GM12864 (cell line): ENCODE data around the gene SFXN2.
"Not testable (repeated sequence)": the region's sequence is repeated elsewhere in the genome, so short reads cannot be mapped to it uniquely, and the experiment has no call there.

ENCODE experiments used
- DNase-seq: peaks from one replicate; pipeline ENCODE4 v3.0.0-alpha.2; 2011; ENCODE audit warnings: low read depth
- H3K4me3 ChIP-seq: 2 replicates; pipeline ENCODE4 v1.5.1; 2011; ENCODE audit warnings: mild to moderate bottlenecking, low read depth, low read length, control low read depth
- CTCF ChIP-seq: IDR thresholded peaks from 2 replicates; pipeline ENCODE4 v1.5.1; 2011; ENCODE audit warnings: low read depth, mild to moderate bottlenecking, moderate library complexity, low read length, control low read depth, inconsistent platforms; ENCODE audit errors: missing control alignments

The SFXN2 gene

GRCh38 chr10:102753718-102754117 is 39.3 kb downstream of the SFXN2 start:
- no peak for TF ChIP-seq CTCF
- no peak overlapping the region for H3K4me3 ChIP-seq
- DNase-seq: no peak

GRCh38 chr10:102757323-102757722 is 42.9 kb downstream of the SFXN2 start:
- TF ChIP-seq CTCF: no peak
- no peak overlapping the region for H3K4me3 ChIP-seq
- no peak for DNase-seq

GRCh38 chr10:102758240-102758932 is 44.0 kb downstream of the SFXN2 start:
- no peak for DNase-seq
- H3K4me3 ChIP-seq: no peak overlapping the region
- TF ChIP-seq CTCF: no peak

- DNase-seq, H3K4me3 ChIP-seq: not testable (repeated sequence)
These were observed 44.5 kb downstream of the SFXN2 start for GRCh38 chr10:102758933-102759262.

GRCh38 chr10:102759497-102760210 is 45.2 kb downstream of the SFXN2 start:
- DNase-seq: no peak
- no peak overlapping the region for H3K4me3 ChIP-seq

GRCh38 chr10:102761981-102762380 is 47.5 kb downstream of the SFXN2 start:
- H3K4me3 ChIP-seq: no peak overlapping the region
- no peak for TF ChIP-seq CTCF
- no peak for DNase-seq

More at GRCh38 chr10:102759497-102760210, 45.2 kb downstream of the SFXN2 start:
- TF ChIP-seq CTCF: no peak

GRCh38 chr10:102762401-102763015 is 48.1 kb downstream of the SFXN2 start:
- TF ChIP-seq CTCF: no peak
- no peak overlapping the region for H3K4me3 ChIP-seq
- no peak for DNase-seq
